HepG2 (cell line): ENCODE results near the gene ESAM. TPM values are rescaled to one million over a fixed set of nuclear protein-coding genes. Genes with fewer than 3 reads are reported as not detected.
A peak's percentile ranks its signal among the peaks of the same experiment; 100 is the strongest.

Source experiments
- AHR ChIP-seq: IDR thresholded peaks from 2 replicates; pipeline ENCODE4 v1.6.1; 2018; ENCODE audit warnings: missing genetic modification reagents, missing compliant biosample characterization
- ARNTL ChIP-seq: sonication (generic); formaldehyde crosslinking; IDR thresholded peaks from 2 replicates; pipeline ENCODE4 v1.4.0; 2020; ENCODE audit warnings: mild to moderate bottlenecking, missing genetic modification reagents
- EEA1 ChIP-seq: sonication (generic); formaldehyde crosslinking; IDR thresholded peaks from 2 replicates; pipeline ENCODE4 v1.5.1; 2020; ENCODE audit warnings: mild to moderate bottlenecking, missing genetic modification reagents, borderline replicate concordance
- EHMT2 ChIP-seq: fragments of 200-600 bp; sonication (generic); IDR thresholded peaks from 2 replicates; pipeline ENCODE4 v1.7.0; 2017; ENCODE audit warnings: antibody characterized with exemption, low read depth, low read length, borderline replicate concordance
- ELF4 ChIP-seq: sonication (generic); formaldehyde crosslinking; IDR thresholded peaks from 2 replicates; pipeline ENCODE4 v1.5.0; 2020; ENCODE audit warnings: missing genetic modification reagents, mild to moderate bottlenecking, moderate library complexity, borderline replicate concordance
- GTF2F1 ChIP-seq: fragments of 150-350 bp; IDR thresholded peaks from 2 replicates; pipeline ENCODE4 v1.6.1; 2014; ENCODE audit warnings: low read length
- GTF3A ChIP-seq: sonication (generic); formaldehyde crosslinking; conservative IDR thresholded peaks from 2 replicates; pipeline ENCODE4 v1.4.0; 2020; ENCODE audit warnings: mild to moderate bottlenecking, missing genetic modification reagents
- HMGA1 ChIP-seq: sonication (generic); formaldehyde crosslinking; conservative IDR thresholded peaks from 2 replicates; pipeline ENCODE4 v1.4.0; 2020; ENCODE audit warnings: missing genetic modification reagents
- HNF4G ChIP-seq, 2 experiments: sonication (generic) in 1 of 2; formaldehyde crosslinking in 1 of 2; IDR thresholded peaks; 2 replicates each; pipeline versions ENCODE4 v1.4.0 to v1.6.1; 2011 to 2020; ENCODE audit warnings: borderline replicate concordance in 2 of 2, low read depth in 2 of 2, mild to moderate bottlenecking in 2 of 2, low read length in 1 of 2, missing genetic modification reagents in 1 of 2, moderate library complexity in 1 of 2
- IRX3 ChIP-seq: sonication (generic); formaldehyde crosslinking; IDR thresholded peaks from 2 replicates; pipeline ENCODE4 v1.8.1; 2023; ENCODE audit warnings: mild to moderate bottlenecking, low read depth, missing genetic modification reagents, borderline replicate concordance
- KLF12 ChIP-seq: sonication (generic); formaldehyde crosslinking; IDR thresholded peaks from 2 replicates; pipeline ENCODE4 v1.4.0; 2020; ENCODE audit warnings: missing genetic modification reagents, borderline replicate concordance
- MXD1 ChIP-seq: sonication (generic); formaldehyde crosslinking; IDR thresholded peaks from 2 replicates; pipeline ENCODE4 v1.4.0; 2020; ENCODE audit warnings: mild to moderate bottlenecking, missing genetic modification reagents
- NCOR1 ChIP-seq: fragments of 200-600 bp; sonication (generic); IDR thresholded peaks from 2 replicates; pipeline ENCODE4 v1.7.0; 2017; ENCODE audit warnings: antibody characterized with exemption, low read length, borderline replicate concordance
- PAF1 ChIP-seq: IDR thresholded peaks from 2 replicates; pipeline ENCODE4 v1.6.1; 2016; ENCODE audit warnings: missing genetic modification reagents, missing compliant biosample characterization
- RFX1 ChIP-seq: fragments of 450-650 bp; IDR thresholded peaks from 2 replicates; pipeline ENCODE4 v1.6.1; 2017
- ZC3H13 ChIP-seq: sonication (generic); formaldehyde crosslinking; IDR thresholded peaks from 2 replicates; pipeline ENCODE4 v1.8.1; 2023; ENCODE audit warnings: mild to moderate bottlenecking, missing genetic modification reagents, moderate library complexity
- ZFP1 ChIP-seq: IDR thresholded peaks from 2 replicates; pipeline ENCODE4 v1.6.1; 2016
- ZFP36L1 ChIP-seq: sonication (generic); formaldehyde crosslinking; IDR thresholded peaks from 2 replicates; pipeline ENCODE4 v1.8.0; 2022; ENCODE audit warnings: mild to moderate bottlenecking, missing genetic modification reagents, moderate library complexity
- ZFP90 ChIP-seq: sonication (generic); formaldehyde crosslinking; IDR thresholded peaks from 2 replicates; pipeline ENCODE4 v1.8.0; 2022; ENCODE audit warnings: missing genetic modification reagents, mild to moderate bottlenecking, inconsistent platforms, borderline replicate concordance
- ZNF235 ChIP-seq: sonication (generic); formaldehyde crosslinking; IDR thresholded peaks from 2 replicates; pipeline ENCODE4 v1.8.1; 2023; ENCODE audit warnings: mild to moderate bottlenecking, missing genetic modification reagents, borderline replicate concordance
- ZNF280B ChIP-seq: sonication (generic); formaldehyde crosslinking; IDR thresholded peaks from 2 replicates; pipeline ENCODE4 v1.5.0; 2020; ENCODE audit warnings: missing genetic modification reagents, mild to moderate bottlenecking, borderline replicate concordance
- ZNF451 ChIP-seq: sonication (generic); formaldehyde crosslinking; IDR thresholded peaks from 2 replicates; pipeline ENCODE4 v1.5.0; 2020; ENCODE audit warnings: mild to moderate bottlenecking, missing genetic modification reagents
- ZNF652 ChIP-seq: IDR thresholded peaks from 2 replicates; pipeline ENCODE4 v1.6.1; 2016; ENCODE audit warnings: low read depth, borderline replicate concordance
- ZSCAN25 ChIP-seq: sonication (generic); formaldehyde crosslinking; IDR thresholded peaks from 2 replicates; pipeline ENCODE4 v1.8.0; 2022; ENCODE audit warnings: mild to moderate bottlenecking, missing genetic modification reagents
- polyA plus RNA-seq, 8 experiments: library from polyadenylated mRNA; depleted of rRNA in 3 of 8; stranded (reverse) in 7 of 8; unstranded in 1 of 8; fragments of >200 nt; fragmentation: Illumina TruSeq in 4 of 8; extraction: Trizol in 4 of 8; gene quantifications; 2 replicates each; pipeline versions ENCODE4 v1.2.1 to v1.2.3, GENCODE V29; 2011 to 2016; ENCODE audit warnings: low read depth in 4 of 8, missing spikeins in 1 of 8, mixed read lengths in 1 of 8; ENCODE audit not compliant: insufficient read depth in 1 of 8
- total RNA-seq, 5 experiments: library from RNA; depleted of rRNA; stranded (reverse); fragments of >200 nt; fragmentation: Illumina TruSeq; extraction: Trizol; gene quantifications; 2 replicates each; pipeline ENCODE4 v1.2.3, GENCODE V29; 2016; ENCODE audit warnings: low read depth in 1 of 5
- TF ChIP-seq, protein P1 (sequence below): IDR thresholded peaks from 2 replicates; pipeline ENCODE4 v1.6.1; 2016; ENCODE audit warnings: missing genetic modification reagents, missing compliant biosample characterization
- TF ChIP-seq, protein P2 (sequence below): sonication (generic); formaldehyde crosslinking; conservative IDR thresholded peaks from 2 replicates; pipeline ENCODE4 v1.4.0; 2020; ENCODE audit warnings: missing genetic modification reagents

ESAM gene
- total and polyA plus RNA-seq, 2 of the 13 experiments (the other 11 are each of a cell fraction or from before 2014, with no cell fraction given): 1.2 to 6.8 TPM

- TF ChIP-seq ZNF280B (no peak), GTF2F1 (no peak), PAF1 (no peak), ZFP1 (CRISPR knock-in tag) (no peak), ARNTL (CRISPR knock-in tag) (0 out of 2 replicates have a peak, but pooled peaks have one; percentile 14), ZNF652 (CRISPR knock-in tag) (0 out of 2 replicates have a peak, but pooled peaks have one; percentile 10), RFX1 (no peak), GTF3A (no peak), NCOR1 (no peak), ZNF235 (CRISPR knock-in tag) (no peak), ZSCAN25 (CRISPR knock-in tag) (peak; percentile 59; the same call in 1 of the 2 replicates), ZC3H13 (CRISPR knock-in tag) (no peak), KLF12 (CRISPR knock-in tag) (no peak), ZFP90 (no peak; the same call in 1 of the 2 replicates), AHR (CRISPR knock-in tag) (no peak), EEA1 (no peak), ELF4 (CRISPR knock-in tag) (no peak), IRX3 (no peak), MXD1 (CRISPR knock-in tag) (no peak), HMGA1 (CRISPR knock-in tag) (no peak), EHMT2 (no peak), ZNF451 (CRISPR knock-in tag) (no peak), HNF4G (IDR thresholded peaks at IDR 0.05; ENCODE audit: borderline replicate concordance, low read depth, low read length) (peak; percentile 13; the same call in 1 of the 2 replicates), HNF4G (CRISPR knock-in tag; IDR thresholded peaks at IDR 0.05; ENCODE audit: borderline replicate concordance, low read depth) (no peak), ZFP36L1 (CRISPR knock-in tag) (no peak)
- TF ChIP-seq, protein P1, sequence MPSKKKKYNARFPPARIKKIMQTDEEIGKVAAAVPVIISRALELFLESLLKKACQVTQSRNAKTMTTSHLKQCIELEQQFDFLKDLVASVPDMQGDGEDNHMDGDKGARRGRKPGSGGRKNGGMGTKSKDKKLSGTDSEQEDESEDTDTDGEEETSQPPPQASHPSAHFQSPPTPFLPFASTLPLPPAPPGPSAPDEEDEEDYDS: no peak
- TF ChIP-seq, protein P2, sequence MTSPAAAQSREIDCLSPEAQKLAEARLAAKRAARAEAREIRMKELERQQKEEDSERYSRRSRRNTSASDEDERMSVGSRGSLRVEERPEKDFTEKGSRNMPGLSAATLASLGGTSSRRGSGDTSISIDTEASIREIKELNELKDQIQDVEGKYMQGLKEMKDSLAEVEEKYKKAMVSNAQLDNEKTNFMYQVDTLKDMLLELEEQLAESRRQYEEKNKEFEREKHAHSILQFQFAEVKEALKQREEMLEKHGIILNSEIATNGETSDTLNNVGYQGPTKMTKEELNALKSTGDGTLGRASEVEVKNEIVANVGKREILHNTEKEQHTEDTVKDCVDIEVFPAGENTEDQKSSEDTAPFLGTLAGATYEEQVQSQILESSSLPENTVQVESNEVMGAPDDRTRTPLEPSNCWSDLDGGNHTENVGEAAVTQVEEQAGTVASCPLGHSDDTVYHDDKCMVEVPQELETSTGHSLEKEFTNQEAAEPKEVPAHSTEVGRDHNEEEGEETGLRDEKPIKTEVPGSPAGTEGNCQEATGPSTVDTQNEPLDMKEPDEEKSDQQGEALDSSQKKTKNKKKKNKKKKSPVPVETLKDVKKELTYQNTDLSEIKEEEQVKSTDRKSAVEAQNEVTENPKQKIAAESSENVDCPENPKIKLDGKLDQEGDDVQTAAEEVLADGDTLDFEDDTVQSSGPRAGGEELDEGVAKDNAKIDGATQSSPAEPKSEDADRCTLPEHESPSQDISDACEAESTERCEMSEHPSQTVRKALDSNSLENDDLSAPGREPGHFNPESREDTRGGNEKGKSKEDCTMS (CRISPR knock-in tag): no peak
Measured at GRCh38 chr11:124758355-124759265, 3.5 kb downstream of the ESAM start (continued).
